CD14-positive monocyte (primary cell): ENCODE data around the gene SYNE4. TPM values are rescaled to one million over a fixed set of nuclear protein-coding genes. Genes with fewer than 3 reads are reported as not detected.

Experiments used
- DNase-seq, 3 donors: peaks; one replicate each; pipeline ENCODE4 v3.0.0-alpha.2; 2011 to 2022
- H2AFZ ChIP-seq: 2 replicates; pipeline ENCODE4 v1.6.0; 2012; ENCODE audit warnings: mild to moderate bottlenecking, low read depth, low read length, inconsistent platforms; ENCODE audit not compliant: insufficient read depth, poor library complexity, severe bottlenecking
- H3K27ac ChIP-seq, 2 donors: 1 replicate in 1 of 2; 2 replicates in 1 of 2; pipeline ENCODE4 v1.5.1; 2012 to 2013; ENCODE audit warnings: low read length in 2 of 2, control low read depth in 1 of 2, inconsistent platforms in 1 of 2, low read depth in 1 of 2, mild to moderate bottlenecking in 1 of 2
- H3K27me3 ChIP-seq, 2 donors: one replicate each; pipeline versions ENCODE4 v1.6.0 to v1.6.1; 2011 to 2013; ENCODE audit warnings: low read length in 2 of 2; ENCODE audit not compliant: control insufficient read depth in 2 of 2, insufficient read depth in 2 of 2
- H3K36me3 ChIP-seq, 2 donors: replicated peaks in 1 of 2; 1 replicate in 1 of 2; 2 replicates in 1 of 2; pipeline versions ENCODE4 v1.5.1 to v1.6.1; 2012 to 2013; ENCODE audit warnings: low read length in 2 of 2, control low read depth in 1 of 2, inconsistent platforms in 1 of 2, mild to moderate bottlenecking in 1 of 2; ENCODE audit not compliant: insufficient read depth in 2 of 2, control insufficient read depth in 1 of 2
- H3K4me1 ChIP-seq, 2 donors: 1 replicate in 1 of 2; 2 replicates in 1 of 2; pipeline versions ENCODE4 v1.5.1 to v1.6.1; 2012 to 2013; ENCODE audit warnings: low read length in 2 of 2, control low read depth in 1 of 2, inconsistent platforms in 1 of 2, mild to moderate bottlenecking in 1 of 2, moderate library complexity in 1 of 2; ENCODE audit not compliant: insufficient read depth in 2 of 2, control insufficient read depth in 1 of 2
- H3K4me2 ChIP-seq: replicated peaks from 2 replicates; pipeline ENCODE3; 2012; ENCODE audit warnings: low read length, moderate library complexity, mild to moderate bottlenecking; ENCODE audit not compliant: poor library complexity, severe bottlenecking; ENCODE audit errors: extremely low read depth
- H3K4me3 ChIP-seq, 3 experiments: fragments of 200-600 bp in 1 of 3; sonication (generic) in 1 of 3; replicated peaks in 1 of 3; 1 replicate in 2 of 3; 2 replicates in 1 of 3; pipeline ENCODE4 v1.5.1; 2011 to 2013; ENCODE audit warnings: low read length in 3 of 3, mild to moderate bottlenecking in 3 of 3, control low read depth in 2 of 3, low read depth in 2 of 3, inconsistent platforms in 1 of 3, moderate library complexity in 1 of 3
- H3K79me2 ChIP-seq: 2 replicates; pipeline ENCODE4 v1.6.0; 2012; ENCODE audit warnings: mild to moderate bottlenecking, control low read depth, inconsistent platforms, low read length, moderate library complexity; ENCODE audit not compliant: insufficient read depth
- H3K9ac ChIP-seq: 2 replicates; pipeline ENCODE4 v1.6.0; 2017; ENCODE audit warnings: low read length, mild to moderate bottlenecking; ENCODE audit not compliant: insufficient read depth, poor library complexity, severe bottlenecking
- H3K9me3 ChIP-seq, 2 donors: replicated peaks in 1 of 2; 1 replicate in 1 of 2; 2 replicates in 1 of 2; pipeline versions ENCODE4 v1.5.1 to v1.6.1; 2012 to 2013; ENCODE audit warnings: low read length in 2 of 2, control low read depth in 1 of 2; ENCODE audit not compliant: control insufficient read depth in 1 of 2, insufficient read depth in 1 of 2
- H4K20me1 ChIP-seq: 2 replicates; pipeline ENCODE4 v1.6.0; 2012; ENCODE audit warnings: mild to moderate bottlenecking, low read length, control low read depth, moderate library complexity; ENCODE audit not compliant: insufficient read depth
- H3K27ac Mint-ChIP-seq, 7 donors: one replicate each; pipeline ENCODE4 v1.8.0; 2020; ENCODE audit warnings: mild to moderate bottlenecking in 7 of 7, mixed read lengths in 7 of 7, moderate library complexity in 6 of 7, inconsistent platforms in 2 of 7
- H3K27me3 Mint-ChIP-seq, 3 donors: one replicate each; pipeline ENCODE4 v1.8.0; 2021 to 2022; ENCODE audit warnings: low read depth in 3 of 3, mild to moderate bottlenecking in 3 of 3, mixed read lengths in 3 of 3, moderate library complexity in 3 of 3, inconsistent platforms in 1 of 3
- H3K36me3 Mint-ChIP-seq, 2 donors: one replicate each; pipeline ENCODE4 v1.8.0; 2020; ENCODE audit warnings: mixed read lengths in 2 of 2, inconsistent platforms in 1 of 2, mild to moderate bottlenecking in 1 of 2
- H3K4me1 Mint-ChIP-seq: one replicate; pipeline ENCODE4 v1.8.0; 2020; ENCODE audit warnings: mild to moderate bottlenecking, mixed read lengths
- H3K4me3 Mint-ChIP-seq, 2 donors: one replicate each; pipeline ENCODE4 v1.8.0; 2020; ENCODE audit warnings: mild to moderate bottlenecking in 2 of 2, mixed read lengths in 2 of 2, moderate library complexity in 1 of 2
- H3K9me3 Mint-ChIP-seq, 7 donors: one replicate each; pipeline ENCODE4 v1.8.0; 2020 to 2022; ENCODE audit warnings: mixed read lengths in 7 of 7, mild to moderate bottlenecking in 6 of 7, moderate library complexity in 6 of 7, inconsistent platforms in 2 of 7
- WGBS: methylation state at CpG from one replicate; pipeline ENCODE4 v1.1.5; 2013; ENCODE audit warnings: missing lambda C conversion rate; ENCODE audit not compliant: insufficient coverage; 5-methylcytosine and 5-hydroxymethylcytosine counted together
- intact Hi-C, 2 donors: fragments of 100-400 bp; cut with micrococcal nuclease; formaldehyde crosslinking; loops; one replicate each; pipeline versions ENCODE4 v1.15.0 to v1.15.1; 2023
- polyA plus RNA-seq, 3 donors: library from polyadenylated mRNA; depleted of rRNA in 1 of 3; unstranded in 2 of 3; stranded (reverse) in 1 of 3; fragments of 300-500 nt in 2 of 3; fragments of >200 nt in 1 of 3; fragmentation: Illumina TruSeq in 2 of 3; gene quantifications; 1 replicate in 2 of 3; 2 replicates in 1 of 3; pipeline ENCODE4 v1.2.3, GENCODE V29; 2012 to 2021
- TF ChIP-seq, protein P1 (sequence below): fragments of 200-600 bp; IDR thresholded peaks from one replicate; pipeline ENCODE4 v1.8.0; 2022; ENCODE audit warnings: antibody characterized with exemption, mild to moderate bottlenecking

SYNE4 gene
- polyA plus RNA-seq, 3 donors: 0.76 TPM; not detected in 2

DNA sequence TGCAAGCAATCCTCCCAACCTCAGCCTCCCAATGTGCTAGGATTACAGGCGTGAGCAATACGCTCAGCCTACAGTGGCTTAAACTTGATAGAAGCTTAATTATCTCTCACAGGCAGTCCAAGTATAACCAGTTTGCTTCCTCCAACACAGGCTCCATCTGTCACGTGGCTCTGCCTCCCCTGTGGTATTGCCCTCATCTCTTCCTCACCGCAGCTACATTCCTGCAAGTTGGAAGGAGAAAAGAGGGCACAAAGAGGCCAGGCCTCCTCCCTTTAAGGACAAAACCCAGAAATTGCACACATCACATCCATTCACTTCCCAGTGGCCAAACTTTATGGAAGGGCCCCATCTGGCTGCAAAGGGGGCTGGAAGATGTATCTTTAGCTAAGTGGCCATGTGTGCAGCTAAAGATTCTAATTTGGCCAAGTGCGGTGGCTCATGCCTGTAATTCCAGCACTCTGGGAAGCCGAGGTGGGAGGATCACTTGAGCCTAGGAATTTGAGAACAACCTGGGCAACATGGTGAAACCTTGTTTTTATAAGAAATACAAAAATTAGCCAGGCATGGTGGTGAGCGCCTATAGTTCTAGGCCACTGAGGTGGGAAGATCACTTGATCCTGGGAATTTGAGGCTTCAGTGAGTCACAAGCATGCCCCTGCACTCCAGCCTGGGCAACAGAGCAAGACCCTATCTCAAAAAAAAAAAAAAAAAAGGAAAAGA is 16.7 kb downstream of the SYNE4 start:
- intact Hi-C loops: no loop called here
- peaks cover 3 to 11% (median 7%) of the 10 kb centered on the region in 7 donors for H3K9me3 Mint-ChIP-seq
- H3K4me1 Mint-ChIP-seq: peaks cover 31% of the 10 kb centered on the region
- 91% methylated on average over 6 of the region's 7 CpGs for WGBS
- TF ChIP-seq, protein P1, sequence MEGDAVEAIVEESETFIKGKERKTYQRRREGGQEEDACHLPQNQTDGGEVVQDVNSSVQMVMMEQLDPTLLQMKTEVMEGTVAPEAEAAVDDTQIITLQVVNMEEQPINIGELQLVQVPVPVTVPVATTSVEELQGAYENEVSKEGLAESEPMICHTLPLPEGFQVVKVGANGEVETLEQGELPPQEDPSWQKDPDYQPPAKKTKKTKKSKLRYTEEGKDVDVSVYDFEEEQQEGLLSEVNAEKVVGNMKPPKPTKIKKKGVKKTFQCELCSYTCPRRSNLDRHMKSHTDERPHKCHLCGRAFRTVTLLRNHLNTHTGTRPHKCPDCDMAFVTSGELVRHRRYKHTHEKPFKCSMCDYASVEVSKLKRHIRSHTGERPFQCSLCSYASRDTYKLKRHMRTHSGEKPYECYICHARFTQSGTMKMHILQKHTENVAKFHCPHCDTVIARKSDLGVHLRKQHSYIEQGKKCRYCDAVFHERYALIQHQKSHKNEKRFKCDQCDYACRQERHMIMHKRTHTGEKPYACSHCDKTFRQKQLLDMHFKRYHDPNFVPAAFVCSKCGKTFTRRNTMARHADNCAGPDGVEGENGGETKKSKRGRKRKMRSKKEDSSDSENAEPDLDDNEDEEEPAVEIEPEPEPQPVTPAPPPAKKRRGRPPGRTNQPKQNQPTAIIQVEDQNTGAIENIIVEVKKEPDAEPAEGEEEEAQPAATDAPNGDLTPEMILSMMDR: no peak
- Histone ChIP-seq H3K4me3 (no peak overlapping the region), H3K79me2 (peaks cover 18% of the 10 kb centered on the region), H3K9me3 (no peaks in the 10 kb centered on the region), H3K9ac (no peak overlapping the region), H3K4me1 (peaks cover 33 to 35% of the 10 kb centered on the region in 2 donors), H3K4me2 (no peak overlapping the region), H2AFZ (no peak overlapping the region), H4K20me1 (peaks cover 16% of the 10 kb centered on the region), H3K27ac (no peak overlapping the region), H3K27me3 (peaks cover 0 to 3% of the 10 kb centered on the region in 2 donors), H3K36me3 (no peaks in the 10 kb centered on the region)
- H3K36me3 Mint-ChIP-seq: no peaks in the 10 kb centered on the region
- DNase-seq: no peak
- H3K4me3 Mint-ChIP-seq: no peak overlapping the region
- no peak overlapping the region for H3K27ac Mint-ChIP-seq
- peaks cover 3 to 17% (median 15%) of the 10 kb centered on the region in 3 donors for H3K27me3 Mint-ChIP-seq

DNA sequence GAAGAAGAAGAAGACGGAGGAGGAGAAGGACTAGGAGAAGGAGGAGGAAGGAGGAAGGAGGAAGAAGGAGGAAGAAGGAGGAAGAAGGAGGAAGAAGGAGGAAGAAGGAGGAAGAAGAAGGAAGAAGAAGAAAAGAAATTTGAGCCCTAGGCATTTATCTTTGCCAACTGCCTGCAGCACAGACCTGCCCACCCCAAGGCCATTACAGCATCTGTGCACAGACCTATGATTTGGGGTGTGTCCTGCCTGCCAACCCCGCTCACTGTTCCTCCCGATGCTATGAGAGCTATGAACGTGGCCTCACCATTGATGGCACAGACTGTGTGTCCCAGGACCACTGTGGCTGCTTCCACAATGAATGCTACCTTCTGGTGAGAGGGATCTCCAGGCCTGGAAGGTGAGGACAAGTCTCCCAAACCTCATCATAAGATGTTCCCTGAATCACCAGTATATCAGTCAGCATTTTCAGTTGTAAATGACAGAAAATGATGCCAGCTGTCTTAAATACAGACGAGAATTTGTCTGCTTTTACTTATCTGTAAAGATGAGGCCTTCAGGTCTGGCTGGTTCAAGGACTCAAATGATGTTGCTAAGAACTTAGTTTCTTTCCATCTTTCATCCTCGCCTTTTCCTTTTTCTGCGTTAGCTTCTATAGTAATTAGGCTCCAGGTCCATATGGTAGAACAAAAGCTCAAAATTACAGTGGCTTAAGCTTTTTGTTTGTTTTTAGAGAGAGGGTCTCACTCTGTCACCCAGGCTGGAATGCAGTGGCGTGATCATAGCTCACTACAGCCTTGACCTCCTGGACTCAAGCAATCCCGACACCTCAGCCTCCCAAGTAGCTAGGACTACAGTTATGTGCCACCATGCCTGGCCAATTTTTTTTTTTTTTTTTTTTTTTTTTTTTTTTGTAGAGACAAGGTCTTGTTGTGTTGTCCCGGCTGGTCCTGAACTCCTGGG is 17.6 kb downstream of the SYNE4 start:
- no peak overlapping the region for H2AFZ ChIP-seq
- intact Hi-C loops: no loop called here
- WGBS: 65% methylated on average over 5 of the region's 10 CpGs

More for the DNA sequence above, 17.6 kb downstream of the SYNE4 start:
- H3K36me3 ChIP-seq: no peaks in the 10 kb centered on the region
- peaks cover 10% of the 10 kb centered on the region for H3K79me2 ChIP-seq
- TF ChIP-seq, protein P1: no peak
- no peak overlapping the region for H3K9ac ChIP-seq
- H3K9me3 ChIP-seq: no peaks in the 10 kb centered on the region
- no peak overlapping the region for H3K4me3 ChIP-seq
- peaks cover 33 to 34% of the 10 kb centered on the region in 2 donors for H3K4me1 ChIP-seq
- H3K4me1 Mint-ChIP-seq: peaks cover 29% of the 10 kb centered on the region
- no peak overlapping the region for H3K4me2 ChIP-seq
- no peak overlapping the region for H3K27ac ChIP-seq
- peaks cover 3 to 17% (median 15%) of the 10 kb centered on the region in 3 donors for H3K27me3 Mint-ChIP-seq
- H3K27me3 ChIP-seq: peaks cover 0 to 3% of the 10 kb centered on the region in 2 donors
- peaks cover 8% of the 10 kb centered on the region for H4K20me1 ChIP-seq
- peaks cover 3 to 11% (median 7%) of the 10 kb centered on the region in 7 donors for H3K9me3 Mint-ChIP-seq
- H3K36me3 Mint-ChIP-seq: no peaks in the 10 kb centered on the region
- no peak overlapping the region for H3K4me3 Mint-ChIP-seq
- DNase-seq: no peak
- H3K27ac Mint-ChIP-seq: peak overlapping the region in 2 of 7 donors; percentile 9 to 62
